GM21576 (cell line): ENCODE data around the gene SHFL.

Experiments used
- ATAC-seq: cut with Tn5 transposase; IDR thresholded peaks from one replicate; pipeline ENCODE4 v1.9.1; 2021; ENCODE audit warnings: mild to moderate bottlenecking, moderate library complexity; ENCODE audit not compliant: unreplicated experiment

SHFL gene

GRCh38 chr19:10126213-10126639, 40.1 kb downstream of the SHFL start:
- no peak for ATAC-seq

DNA sequence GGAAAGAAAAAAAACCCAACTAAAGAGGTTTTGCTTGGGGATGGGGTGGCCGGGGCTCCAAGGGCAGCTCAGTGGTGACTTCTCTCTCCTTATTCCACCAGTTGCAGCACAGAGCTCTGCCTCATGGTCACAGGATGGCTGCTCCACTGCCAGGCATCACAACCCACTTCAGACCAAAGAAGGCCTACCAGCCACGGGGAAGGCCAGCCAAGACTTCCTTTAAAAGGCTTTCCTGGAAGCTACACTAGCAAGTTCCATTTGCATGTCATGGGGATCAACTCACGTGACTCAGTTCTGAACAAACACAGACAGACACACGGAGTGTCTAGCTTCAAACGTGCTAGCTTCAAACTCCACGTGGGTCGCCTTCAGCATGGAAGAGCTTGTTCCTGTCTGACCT, 46.8 kb downstream of the SHFL start:
- ATAC-seq, result no peak

DNA sequence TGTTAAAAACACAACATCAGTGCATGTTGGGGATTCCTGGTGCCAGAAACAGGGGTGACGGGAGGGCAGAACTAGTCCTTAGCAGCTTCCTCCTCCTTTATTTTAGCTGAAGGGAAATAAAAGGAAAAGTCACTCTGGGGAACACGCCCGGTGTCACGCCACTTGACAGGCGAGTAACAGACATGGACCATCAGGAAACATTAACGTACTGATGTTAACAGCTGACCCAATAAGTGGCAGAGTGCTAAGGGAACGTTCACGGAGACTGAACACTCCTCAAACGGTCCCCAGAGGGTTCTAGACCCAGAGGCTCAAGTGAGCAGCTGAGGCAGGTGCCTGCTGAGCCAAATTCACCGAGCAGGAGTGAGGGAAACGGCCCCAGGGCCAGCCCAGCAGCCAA, 47.5 kb downstream of the SHFL start:
- no peak for ATAC-seq

DNA sequence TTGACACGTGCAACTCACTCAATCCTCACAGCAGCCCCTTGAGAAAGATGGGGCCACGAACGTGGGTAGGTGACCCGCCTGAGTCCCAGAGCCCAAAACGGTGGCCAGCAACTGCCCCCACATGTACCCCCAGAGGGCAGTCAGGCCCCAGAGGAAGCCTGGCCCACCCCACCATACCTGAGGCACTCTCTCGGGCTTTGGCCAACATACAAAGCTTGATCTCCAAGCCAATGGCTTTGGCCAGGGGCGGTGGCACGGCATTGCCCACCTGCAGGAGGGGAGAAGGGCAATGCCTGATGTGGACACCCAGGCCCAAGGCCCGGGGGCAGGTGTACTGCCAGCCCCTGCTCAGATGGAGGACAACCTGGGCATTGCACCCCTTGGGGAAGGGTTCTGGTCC, 47.9 kb downstream of the SHFL start:
- no peak for ATAC-seq

DNA sequence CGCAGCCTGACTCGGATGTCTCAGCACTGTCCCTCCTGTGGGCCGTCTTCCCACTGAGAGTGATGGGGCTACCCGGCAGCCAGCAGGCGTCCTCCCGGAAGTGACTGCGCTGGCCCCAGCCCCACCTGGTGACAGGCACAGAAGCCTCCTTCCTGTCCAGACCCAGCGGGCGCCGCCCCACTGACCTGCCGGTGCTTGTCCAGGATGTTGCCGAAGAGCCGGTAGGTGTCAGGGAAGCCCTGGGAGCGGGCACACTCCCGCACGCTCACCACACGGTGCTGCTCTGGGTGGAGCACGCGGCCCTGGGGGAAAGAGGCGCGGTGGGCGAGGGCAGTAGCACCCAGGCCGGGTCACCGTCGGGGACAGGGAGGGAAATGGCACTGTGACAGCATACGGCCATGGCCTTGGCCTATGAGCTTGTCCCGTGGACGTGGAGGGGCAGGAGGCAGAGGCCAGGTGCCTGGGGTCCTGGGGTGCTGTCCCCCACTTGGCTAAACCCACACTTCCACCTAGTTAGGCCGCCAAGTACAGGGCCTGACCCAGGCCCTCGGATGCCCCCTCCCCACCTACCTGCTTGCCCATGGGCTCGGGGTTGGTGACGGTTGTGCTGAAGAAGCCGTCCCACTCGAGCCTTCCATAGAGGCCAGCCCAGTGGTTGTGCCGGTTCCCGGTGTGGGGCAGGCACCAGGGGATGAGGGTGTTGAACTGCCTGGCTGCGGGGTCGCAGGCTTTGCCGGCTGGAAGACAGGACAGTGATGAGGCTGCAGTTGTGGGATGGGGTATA, 49.6 kb downstream of the SHFL start:
- ATAC-seq, result no peak

DNA sequence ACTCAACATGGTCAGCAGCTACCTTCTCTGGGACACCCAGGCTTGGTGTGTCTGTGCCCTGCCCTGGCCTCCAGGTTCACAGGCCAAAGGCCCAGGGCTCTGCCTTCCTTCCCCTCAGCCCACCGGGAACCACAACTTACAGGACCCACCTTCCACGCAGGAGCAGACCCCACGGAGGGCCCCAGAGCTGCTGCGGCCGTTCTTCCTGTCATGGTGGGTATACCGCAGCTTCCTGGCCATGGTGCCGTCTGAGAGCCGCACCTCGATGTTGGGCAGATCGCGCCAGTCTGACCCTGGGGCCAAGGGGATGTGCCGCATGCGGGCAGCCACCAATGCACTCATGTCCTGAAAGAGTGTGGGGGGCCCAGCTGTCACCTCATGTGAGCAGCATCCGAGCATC, 50.8 kb downstream of the SHFL start:
- no peak for ATAC-seq

- ATAC-seq, result no peak
Measured at GRCh38 chr19:10137751-10138682, 51.9 kb downstream of the SHFL start.

DNA sequence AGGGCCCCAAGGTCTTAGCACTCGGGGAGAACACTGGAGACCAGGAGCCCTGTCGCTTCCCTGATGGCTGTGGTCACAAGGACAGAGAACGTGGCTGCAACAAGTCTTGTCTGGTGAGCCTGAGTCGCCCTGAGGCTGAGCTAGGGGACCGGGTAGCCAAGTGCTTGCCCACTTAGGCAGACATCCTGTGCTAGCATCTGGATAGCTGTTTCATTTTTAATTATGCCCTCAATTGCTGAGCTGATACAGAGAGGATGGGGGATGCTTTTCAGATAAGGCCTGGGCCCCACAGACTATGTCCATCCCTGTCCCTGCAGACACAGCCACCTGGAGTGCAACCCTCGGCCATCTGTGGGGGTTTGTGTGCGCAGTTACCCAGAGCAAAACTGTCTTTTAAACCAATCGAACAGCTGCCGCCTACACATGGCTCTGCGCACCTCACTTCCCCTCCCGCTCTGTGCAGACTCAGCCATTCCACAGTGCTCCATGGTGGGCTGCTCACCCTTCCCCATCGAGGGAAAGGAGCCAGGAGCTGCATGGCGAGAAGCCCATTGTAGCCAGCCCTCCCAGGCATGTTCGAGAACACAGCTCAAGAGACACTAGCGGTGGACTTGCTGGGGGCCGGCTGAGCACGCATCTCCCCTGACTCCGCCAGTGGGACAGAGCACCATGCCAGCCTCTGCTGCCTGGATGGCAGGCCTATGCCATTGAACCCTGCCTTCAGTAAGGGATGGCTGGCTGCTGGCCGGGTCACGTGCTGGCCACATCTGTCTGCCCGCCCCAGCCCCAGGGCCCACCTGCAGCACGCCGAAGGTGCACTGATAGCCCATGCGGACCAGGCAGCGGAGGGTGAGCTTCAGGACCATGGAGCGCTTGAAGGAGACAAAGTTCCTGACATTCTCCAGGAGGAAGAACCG, 53.0 kb downstream of the SHFL start:
- no peak for ATAC-seq

GRCh38 chr19:10139952-10140351, 53.8 kb downstream of the SHFL start:
- no peak for ATAC-seq

- ATAC-seq, result no peak
Measured at GRCh38 chr19:10141479-10141878, 55.4 kb downstream of the SHFL start.

DNA sequence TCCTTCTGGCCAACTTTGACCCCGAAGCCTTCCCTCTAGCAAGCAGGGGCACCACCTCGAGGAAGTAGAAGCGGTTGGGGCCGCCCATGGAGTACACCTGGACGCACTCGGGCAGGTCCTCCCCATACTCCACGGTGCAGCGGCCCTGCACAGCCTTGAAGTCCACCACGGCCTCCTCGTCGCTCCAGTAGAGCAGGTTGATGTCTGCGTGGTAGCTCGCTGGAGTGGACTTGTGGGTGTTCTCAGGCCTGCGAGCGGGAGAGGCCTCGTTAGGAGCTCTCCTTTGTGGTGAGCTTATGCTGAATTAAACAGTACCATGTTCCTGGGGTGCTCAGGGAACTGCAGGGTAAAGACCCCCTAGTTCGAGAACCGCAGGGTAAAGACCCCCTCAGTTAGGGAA, 55.9 kb downstream of the SHFL start:
- ATAC-seq, result no peak
